IPS DF 19.7 (cell line): Measurements from ENCODE around the gene ST3GAL6.

Experiments used
- DNase-seq: peaks from one replicate; pipeline ENCODE4 v3.0.0-alpha.2; 2013; ENCODE audit warnings: low read depth, low spot score

ST3GAL6 gene

DNA sequence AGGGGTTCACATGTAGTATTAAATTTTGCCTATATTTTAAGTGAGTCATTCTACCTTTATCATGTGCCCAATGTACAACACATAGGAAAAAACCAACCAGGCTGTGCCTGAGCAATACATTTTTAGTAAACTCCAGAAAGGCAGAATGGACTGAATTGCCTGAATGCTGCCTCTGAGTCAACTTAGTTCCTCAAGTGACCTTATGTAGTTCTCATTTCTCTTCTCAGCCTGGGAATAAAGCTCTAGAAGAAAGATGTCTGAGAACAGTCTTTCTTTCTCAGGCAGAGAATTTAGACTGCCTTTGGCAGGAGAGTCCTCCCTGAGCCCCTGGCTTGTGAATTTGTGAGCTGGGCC, 13.0 kb downstream of the ST3GAL6 start:
- no peak for DNase-seq

DNA sequence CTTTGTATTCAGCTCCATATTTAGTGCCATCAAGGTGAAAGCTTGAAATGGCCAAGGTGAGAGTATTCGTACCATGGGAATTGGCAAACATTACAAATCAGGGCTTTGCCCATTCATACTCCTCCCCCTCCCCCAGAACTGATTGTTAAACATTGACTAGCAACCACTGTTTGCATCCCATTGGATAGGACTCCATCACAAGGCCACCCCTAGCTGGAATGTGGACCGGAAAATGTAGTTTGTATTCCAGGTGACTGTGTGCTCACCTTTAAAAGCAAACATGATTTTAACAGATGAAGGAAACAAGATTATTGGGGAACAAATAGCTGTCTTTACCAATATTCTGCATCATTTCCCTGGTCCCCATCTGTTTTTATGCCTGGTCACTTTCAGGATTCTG, 14.1 kb downstream of the ST3GAL6 start:
- DNase-seq = no peak

DNA sequence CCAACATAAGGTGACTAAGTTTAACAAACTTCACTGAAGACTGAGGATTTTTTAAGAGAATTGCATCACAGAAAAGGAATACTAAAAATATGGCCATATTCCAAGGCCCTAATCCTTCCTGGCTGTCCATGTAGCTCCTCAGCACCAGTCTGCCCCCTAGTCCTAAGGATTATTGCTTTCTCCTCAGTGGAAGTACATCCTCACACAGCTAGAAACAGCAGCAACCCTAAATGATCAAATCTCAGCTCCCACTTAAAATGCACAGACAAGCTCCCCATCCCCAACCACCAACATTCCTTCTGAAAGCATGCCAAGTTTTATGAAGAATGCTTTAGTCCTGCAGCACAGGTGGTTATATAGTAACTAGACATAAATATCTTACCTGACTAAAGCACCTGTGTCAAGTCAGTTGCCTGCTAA, 14.7 kb downstream of the ST3GAL6 start:
- no peak for DNase-seq

- no peak for DNase-seq
These were observed 15.2 kb downstream of the ST3GAL6 start for GRCh38 chr3:98778383-98778782.

GRCh38 chr3:98778852-98779413, 15.8 kb downstream of the ST3GAL6 start:
- DNase-seq = no peak

GRCh38 chr3:98779541-98780335, 16.6 kb downstream of the ST3GAL6 start:
- no peak for DNase-seq

DNA sequence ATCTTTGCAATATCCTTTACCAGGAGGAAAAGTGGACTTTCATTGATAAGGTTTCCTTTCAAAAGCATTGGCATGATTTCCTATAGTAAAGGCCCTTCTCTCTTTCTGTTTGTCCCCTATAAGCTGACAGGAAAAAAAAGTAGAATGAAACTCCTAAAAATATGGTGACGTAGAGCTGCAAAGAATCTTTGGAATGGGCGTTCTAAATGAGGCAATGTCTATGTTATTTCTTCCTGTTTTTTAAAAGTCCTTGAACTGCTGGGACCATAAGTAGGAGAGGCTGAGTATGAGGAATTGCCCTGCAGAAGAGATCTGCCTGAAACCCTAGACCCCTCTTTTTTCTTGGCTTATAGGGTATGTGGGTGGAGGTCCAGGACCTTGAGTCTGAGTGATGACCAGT, 17.2 kb downstream of the ST3GAL6 start:
- no peak for DNase-seq

- DNase-seq = no peak
These were observed 19.8 kb downstream of the ST3GAL6 start for GRCh38 chr3:98782824-98783500.

DNA sequence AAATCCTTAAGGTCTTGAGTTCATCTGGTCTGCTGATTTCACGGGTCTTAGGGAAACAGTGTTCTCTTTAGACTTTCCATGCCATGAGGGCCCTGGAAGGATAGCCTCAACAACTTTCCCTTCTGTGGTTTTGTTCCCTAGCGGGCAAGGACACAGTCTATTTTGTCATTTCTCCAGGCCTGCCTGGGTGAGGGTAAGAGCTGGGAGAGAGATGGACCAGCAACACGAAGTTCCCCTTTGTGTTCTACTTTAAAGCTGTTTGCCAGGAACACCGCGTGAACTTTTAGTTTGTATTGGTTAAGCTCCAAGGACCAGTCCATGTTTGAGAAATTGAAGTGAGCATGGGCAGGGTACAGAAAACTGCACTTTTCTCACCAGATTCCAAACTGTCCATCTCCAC, 20.9 kb downstream of the ST3GAL6 start:
- no peak for DNase-seq

DNA sequence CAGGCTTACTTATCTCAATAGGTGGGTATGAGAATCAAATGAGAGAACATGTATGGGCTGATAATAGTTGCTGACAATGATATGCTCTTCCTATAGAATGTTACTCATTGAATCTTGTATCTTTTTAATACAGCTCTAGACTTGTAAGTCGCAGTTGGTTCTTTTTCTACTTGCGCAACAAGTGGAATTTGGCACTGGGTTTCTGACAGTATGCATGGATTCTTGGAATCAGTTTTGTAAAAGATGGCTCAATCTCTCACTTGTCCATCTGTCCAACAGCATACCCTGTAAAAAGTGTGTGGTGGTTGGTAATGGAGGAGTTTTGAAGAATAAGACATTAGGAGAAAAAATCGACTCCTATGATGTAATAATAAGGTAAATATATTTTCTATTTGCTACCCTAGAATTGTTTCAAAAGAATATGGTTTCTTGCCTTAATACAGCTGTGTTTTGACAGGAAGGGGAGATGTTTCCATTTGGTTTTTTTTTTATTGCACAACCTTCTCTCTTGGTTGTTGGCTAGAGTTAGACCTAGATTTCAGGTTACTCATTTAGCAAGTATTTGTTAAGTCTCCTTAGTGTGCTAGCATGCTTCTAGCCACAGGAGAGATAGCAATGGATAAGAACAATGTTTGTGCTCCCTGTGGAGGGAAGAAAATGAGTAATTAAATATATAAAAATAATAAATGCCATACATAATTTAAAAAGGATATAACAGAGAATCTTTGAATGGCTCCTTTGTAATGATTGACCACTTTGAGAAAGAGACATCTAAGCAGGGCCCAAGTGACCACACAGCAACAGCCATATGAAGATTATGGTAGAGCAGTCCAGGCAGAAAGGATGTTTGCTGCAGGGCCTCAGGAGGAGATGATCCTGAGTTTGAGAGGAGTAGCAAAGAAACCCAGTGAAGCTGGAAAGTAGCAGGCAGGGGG, 21.8 kb downstream of the ST3GAL6 start:
- DNase-seq = no peak

DNA sequence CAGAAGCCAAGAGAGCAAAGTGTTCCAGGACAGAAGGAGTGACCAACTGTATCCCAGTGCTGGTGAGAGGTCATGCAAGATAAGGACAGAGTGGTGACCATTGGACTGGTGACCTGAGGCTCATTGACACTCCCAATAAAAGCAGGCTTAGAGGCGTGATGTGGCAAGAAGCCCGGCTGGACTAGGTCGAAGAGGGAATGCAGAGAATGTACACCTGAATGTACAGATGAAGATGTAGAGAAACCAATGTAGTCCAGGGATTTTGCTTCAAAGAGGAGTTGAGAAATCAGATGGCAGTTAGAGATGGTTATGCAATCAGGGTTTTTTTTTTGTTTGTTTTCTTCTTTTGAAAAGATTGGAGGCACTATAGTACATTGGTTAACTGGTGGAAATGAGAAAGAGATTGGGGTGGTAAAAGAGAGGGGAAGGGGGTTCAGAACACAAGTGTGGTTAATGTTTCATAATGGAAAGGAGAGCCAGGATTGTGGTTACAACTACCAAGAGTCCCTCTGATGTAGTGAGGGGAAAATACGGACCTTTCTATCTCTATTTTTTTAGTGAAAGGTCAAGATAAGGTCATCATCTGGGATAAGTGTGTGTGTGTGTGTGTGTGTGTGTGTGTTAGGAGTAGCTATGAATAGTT, 23.3 kb downstream of the ST3GAL6 start:
- DNase-seq = no peak

DNA sequence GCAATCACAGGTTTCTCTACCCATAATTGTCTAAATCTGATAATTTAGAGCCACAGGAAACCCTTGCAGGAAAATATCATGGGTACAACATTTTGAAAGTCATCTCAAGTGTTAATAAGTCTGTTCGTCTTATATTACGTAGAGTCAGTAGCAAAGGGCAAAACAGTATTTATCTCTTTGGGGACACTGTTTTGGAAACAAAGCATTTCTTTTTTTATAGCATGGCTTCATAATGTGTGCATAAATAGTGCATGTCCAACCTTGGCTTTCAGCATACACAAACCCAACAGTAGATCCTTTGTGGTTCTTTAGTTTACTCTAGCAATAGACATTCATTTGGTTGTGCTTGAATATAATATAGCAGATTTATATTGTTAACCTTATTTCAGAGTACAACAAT, 24.0 kb downstream of the ST3GAL6 start:
- no peak for DNase-seq

DNA sequence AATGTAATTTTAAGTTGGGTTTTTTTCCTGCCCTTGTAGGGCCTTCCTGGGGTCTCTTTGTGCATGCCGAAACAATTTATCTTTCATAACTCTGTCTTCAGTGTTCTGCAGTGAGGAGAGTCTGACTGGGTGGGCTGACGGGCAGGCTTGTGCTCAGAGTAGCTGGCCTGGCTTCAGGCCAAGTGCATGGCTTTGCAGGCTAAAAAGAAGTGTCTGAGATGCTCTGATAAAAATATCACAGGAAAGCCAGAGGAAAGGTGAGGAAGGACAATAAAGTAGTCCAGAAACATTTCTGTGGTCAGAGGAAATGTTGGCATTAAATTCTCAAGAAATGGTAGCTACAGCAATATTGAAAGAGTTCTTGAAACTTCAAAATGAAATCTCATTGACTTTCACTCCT, 25.5 kb downstream of the ST3GAL6 start:
- no peak for DNase-seq

- no peak for DNase-seq
These were observed 28.5 kb downstream of the ST3GAL6 start for GRCh38 chr3:98791341-98792325.

- DNase-seq = no peak
These were observed 30.8 kb downstream of the ST3GAL6 start for GRCh38 chr3:98793971-98794370.

DNA sequence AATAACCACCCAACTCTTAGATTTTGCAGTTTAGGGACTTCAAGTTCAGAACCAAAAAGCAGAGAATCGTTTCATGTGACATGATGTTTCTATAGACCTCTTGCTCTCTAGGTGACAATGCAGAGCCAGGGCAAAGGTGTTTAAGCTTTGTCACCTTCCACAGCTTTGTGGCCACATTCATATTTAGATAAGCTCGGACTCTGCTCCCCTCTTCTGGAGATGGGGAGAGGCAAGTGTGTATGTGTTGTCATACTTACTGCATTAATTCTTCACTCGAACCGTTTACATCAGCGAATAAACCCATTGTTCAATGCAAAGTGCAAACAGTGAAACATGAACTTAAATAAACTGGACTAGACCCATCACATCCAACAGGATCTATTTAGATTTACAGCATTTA, 33.2 kb downstream of the ST3GAL6 start:
- no peak for DNase-seq

DNA sequence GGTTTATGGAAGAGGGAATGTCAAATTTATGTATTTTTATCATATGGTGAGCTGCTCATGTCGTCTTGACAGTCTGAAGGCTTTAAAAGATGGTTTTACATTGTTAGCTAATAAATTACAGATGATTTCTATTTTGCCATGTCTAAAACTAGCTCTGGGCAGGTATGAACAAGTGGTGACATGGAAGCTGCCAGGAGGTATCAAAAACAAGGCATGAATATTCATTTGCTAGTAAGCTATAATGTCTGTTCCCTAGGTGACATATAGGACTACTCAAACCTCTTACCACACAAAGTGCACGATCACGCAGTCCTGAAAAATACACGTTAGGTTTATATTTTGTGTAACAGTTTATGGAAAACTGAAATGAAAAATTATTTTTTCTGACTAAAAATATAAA, 34.8 kb downstream of the ST3GAL6 start:
- no peak for DNase-seq

DNA sequence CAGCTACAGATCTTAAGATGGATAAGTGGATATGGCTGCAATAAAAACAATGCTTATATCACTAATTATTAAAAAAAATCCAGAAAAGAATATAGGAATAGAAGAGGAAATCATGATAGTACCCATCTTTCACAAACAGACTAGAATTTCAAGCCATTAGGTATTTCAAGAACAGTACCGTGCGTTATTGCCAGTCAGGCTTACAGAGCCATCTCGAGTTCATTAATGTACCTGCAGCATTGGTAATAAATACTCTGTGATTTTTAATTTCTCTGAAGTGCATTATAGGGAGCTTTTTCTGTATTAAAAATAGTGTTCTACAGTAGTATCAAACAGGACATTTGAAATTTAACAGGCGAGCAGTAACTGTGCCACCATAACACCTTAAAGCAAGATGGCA, 35.7 kb downstream of the ST3GAL6 start:
- no peak for DNase-seq

GRCh38 chr3:98799479-98799878, 36.3 kb downstream of the ST3GAL6 start:
- no peak for DNase-seq

GRCh38 chr3:98800401-98800800, 37.3 kb downstream of the ST3GAL6 start:
- no peak for DNase-seq
